Stomach (tissue), 9 donors: ENCODE measurements around the gene KIAA1217. TPM values are rescaled to one million over a fixed set of nuclear protein-coding genes. Genes with fewer than 3 reads are reported as not detected.

ENCODE experiments used
- DNase-seq, 2 donors: peaks; one replicate each; pipeline versions ENCODE4 v3.0.0 to v3.0.0-alpha.2; 2013 to 2019
- H3K27ac ChIP-seq, 5 donors: fragments of 200-600 bp in 4 of 5; sonication (generic) in 4 of 5; one replicate each; pipeline ENCODE4 v1.5.1; 2013 to 2019; ENCODE audit warnings: mild to moderate bottlenecking in 1 of 5, moderate library complexity in 1 of 5
- H3K27me3 ChIP-seq, 3 donors: fragments of 200-600 bp; sonication (generic); one replicate each; pipeline ENCODE4 v1.5.1; 2017 to 2019; ENCODE audit warnings: mixed run types in 1 of 3
- H3K36me3 ChIP-seq, 4 donors: fragments of 200-600 bp; sonication (generic); 1 replicate in 3 of 4; 2 replicates in 1 of 4; pipeline ENCODE4 v1.5.1; 2016 to 2019
- H3K4me1 ChIP-seq, 4 donors: fragments of 200-600 bp; sonication (generic); one replicate each; pipeline ENCODE4 v1.5.1; 2016 to 2019
- H3K4me3 ChIP-seq, 4 donors: fragments of 200-600 bp; sonication (generic) in 3 of 4; one replicate each; pipeline ENCODE4 v1.5.1; 2016 to 2019; ENCODE audit warnings: mild to moderate bottlenecking in 1 of 4
- H3K9me3 ChIP-seq, 4 donors: fragments of 200-600 bp; sonication (generic); one replicate each; pipeline ENCODE4 v1.5.1; 2016 to 2019
- EP300 ChIP-seq: sonication (generic); formaldehyde crosslinking; IDR thresholded peaks from one replicate; pipeline ENCODE4 v1.6.1; 2017; ENCODE audit warnings: antibody characterized with exemption
- POLR2A ChIP-seq, 4 donors: fragments of 450-650 bp; IDR thresholded peaks; one replicate each; pipeline ENCODE4 v1.6.1; 2016; ENCODE audit warnings: antibody characterized with exemption in 4 of 4, control low read depth in 2 of 4, mild to moderate bottlenecking in 1 of 4, moderate library complexity in 1 of 4
- POLR2AphosphoS5 ChIP-seq, 3 donors: sonication (generic); formaldehyde crosslinking; IDR thresholded peaks; one replicate each; pipeline ENCODE4 v1.6.1; 2016; ENCODE audit warnings: antibody characterized with exemption in 3 of 3
- WGBS, 5 donors: extraction: QIAGEN DNeasy Blood & Tissue Kit in 3 of 5; methylation state at CpG; one replicate each; pipeline versions ENCODE4 v1.1.5 to v1.1.7; 2013 to 2018; 5-methylcytosine and 5-hydroxymethylcytosine counted together
- intact Hi-C: fragments of 100-400 bp; cut with DNase I; formaldehyde crosslinking; loops from one replicate; pipeline ENCODE4 v1.15.1; 2023; ENCODE audit warnings: low total_unique reads
- polyA plus RNA-seq, 3 donors: library from polyadenylated mRNA; stranded (reverse); fragments of 200-250 nt; gene quantifications; one replicate each; pipeline ENCODE4 v1.2.3, GENCODE V29; 2013
- small RNA-seq, 4 donors: library from RNA; depleted of rRNA; stranded (forward); fragments of <200 nt; gene quantifications; one replicate each; pipeline ENCODE3, GENCODE V24; 2016
- total RNA-seq, 5 donors: library from RNA; depleted of rRNA; stranded (reverse); fragments of >200 nt; gene quantifications; one replicate each; pipeline versions ENCODE4 v1.1.0 to v1.2.3, GENCODE V29; 2014 to 2016
- TF ChIP-seq, protein P1 (sequence below), 7 experiments: fragments of 450-650 bp in 4 of 7; fragments of 200-600 bp in 3 of 7; sonication (generic) in 3 of 7; IDR thresholded peaks; one replicate each; pipeline ENCODE4 v1.5.1; 2016 to 2019; ENCODE audit warnings: antibody characterized with exemption in 7 of 7, control low read depth in 2 of 7, mild to moderate bottlenecking in 1 of 7
- donor health status: healthy with polysubstance abuse.
- donor health status: Bipolar disorder and iron deficiency.
- donor health status: healthy.

Gene KIAA1217
- total and polyA plus RNA-seq, 8 donors, result 6.2 to 112 (median 24.6) TPM

DNA sequence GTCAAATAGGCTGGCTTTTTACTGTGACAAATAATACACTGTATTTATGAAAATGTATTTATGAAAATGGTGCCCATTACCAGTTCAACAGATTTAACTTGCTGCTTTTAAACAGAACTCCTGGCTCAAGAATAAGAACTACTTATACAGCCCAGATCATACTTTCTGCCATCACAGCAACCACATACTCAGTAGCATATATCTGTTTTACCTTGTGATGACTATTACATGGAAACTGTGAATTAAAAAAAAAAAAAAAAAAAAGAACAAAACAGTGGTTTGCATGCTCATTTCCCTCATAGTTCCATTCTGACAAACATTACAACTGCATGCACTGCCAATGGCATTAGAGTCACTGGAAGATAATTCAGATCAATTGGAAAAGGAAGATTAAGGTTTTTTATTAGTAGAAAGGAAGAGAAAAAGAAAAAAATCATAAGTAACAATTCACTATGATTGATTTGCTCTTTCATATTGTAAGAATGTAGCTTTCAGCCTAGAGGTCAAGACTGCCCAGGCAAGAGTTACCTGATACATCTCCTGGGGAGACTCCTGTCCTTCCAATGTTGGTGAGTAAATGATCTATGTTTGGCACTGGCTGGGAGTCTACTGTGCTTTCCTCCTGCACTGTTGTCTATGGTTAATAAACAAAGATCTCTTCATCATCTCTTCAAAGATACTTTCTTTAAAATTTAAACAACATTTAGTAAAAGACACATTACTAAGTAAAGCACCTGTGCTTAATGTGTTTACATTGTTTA, 381.9 kb downstream of the KIAA1217 start:
- intact Hi-C loops, result no loop called here
- Histone ChIP-seq H3K9me3 (no peaks in the 10 kb centered on the region), H3K27ac (no peak overlapping the region), H3K4me3 (no peak overlapping the region), H3K4me1 (no peaks in the 10 kb centered on the region), H3K36me3 (peaks cover 76 to 100% (median 100%) of the 10 kb centered on the region in 4 donors), H3K27me3 (no peaks in the 10 kb centered on the region)
- TF ChIP-seq EP300, result no peak
- TF ChIP-seq, protein P1, sequence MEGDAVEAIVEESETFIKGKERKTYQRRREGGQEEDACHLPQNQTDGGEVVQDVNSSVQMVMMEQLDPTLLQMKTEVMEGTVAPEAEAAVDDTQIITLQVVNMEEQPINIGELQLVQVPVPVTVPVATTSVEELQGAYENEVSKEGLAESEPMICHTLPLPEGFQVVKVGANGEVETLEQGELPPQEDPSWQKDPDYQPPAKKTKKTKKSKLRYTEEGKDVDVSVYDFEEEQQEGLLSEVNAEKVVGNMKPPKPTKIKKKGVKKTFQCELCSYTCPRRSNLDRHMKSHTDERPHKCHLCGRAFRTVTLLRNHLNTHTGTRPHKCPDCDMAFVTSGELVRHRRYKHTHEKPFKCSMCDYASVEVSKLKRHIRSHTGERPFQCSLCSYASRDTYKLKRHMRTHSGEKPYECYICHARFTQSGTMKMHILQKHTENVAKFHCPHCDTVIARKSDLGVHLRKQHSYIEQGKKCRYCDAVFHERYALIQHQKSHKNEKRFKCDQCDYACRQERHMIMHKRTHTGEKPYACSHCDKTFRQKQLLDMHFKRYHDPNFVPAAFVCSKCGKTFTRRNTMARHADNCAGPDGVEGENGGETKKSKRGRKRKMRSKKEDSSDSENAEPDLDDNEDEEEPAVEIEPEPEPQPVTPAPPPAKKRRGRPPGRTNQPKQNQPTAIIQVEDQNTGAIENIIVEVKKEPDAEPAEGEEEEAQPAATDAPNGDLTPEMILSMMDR (IDR thresholded peaks at IDR 0.05), result no peak
- no peak for TF ChIP-seq POLR2AphosphoS5 (IDR thresholded peaks at IDR 0.05)
- no peak for TF ChIP-seq POLR2A (IDR thresholded peaks at IDR 0.05)
- DNase-seq, result no peak

DNA sequence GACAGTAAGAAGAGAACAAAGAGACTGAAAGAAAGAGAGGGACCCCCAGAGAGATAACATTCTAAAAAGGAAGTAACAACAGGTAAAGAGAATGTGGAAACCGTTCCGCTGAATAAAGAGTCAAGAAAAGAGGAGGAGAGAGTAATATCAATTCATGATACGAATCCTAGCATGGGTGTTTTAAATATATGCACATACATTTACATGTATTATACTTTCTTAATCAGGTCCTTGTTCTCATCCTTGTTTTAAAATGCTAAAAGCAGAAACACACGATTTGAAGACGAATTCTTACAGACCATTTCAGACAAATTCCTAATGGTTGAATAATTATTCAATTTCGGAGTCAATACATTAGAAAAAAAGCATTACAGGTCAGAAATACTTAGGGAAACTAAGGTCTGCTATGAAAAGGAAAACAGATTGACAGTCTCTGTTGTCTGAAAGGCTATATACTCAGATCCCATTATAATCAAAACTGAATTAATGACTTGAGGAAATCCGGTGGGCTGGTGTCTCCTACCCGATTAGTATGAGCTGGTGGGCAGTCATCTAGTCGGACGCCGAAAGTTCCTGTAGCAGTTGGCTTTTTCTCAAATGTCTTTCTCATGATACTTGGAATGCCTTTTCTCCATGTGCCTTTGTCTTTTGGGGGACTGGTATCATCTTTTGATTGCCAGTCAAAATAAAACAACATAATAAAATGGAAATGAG, 387.4 kb downstream of the KIAA1217 start:
- peaks cover 77 to 100% (median 100%) of the 10 kb centered on the region in 4 donors for H3K36me3 ChIP-seq
- WGBS, 5 donors, result 93 to 96% (median 94%) methylated on average over 11 of the region's 11 CpGs
- TF ChIP-seq, protein P1 (IDR thresholded peaks at IDR 0.05), result no peak
- TF ChIP-seq EP300, result no peak
- no peak for TF ChIP-seq POLR2AphosphoS5 (IDR thresholded peaks at IDR 0.05)
- H3K4me3 ChIP-seq, result no peak overlapping the region
- no peaks in the 10 kb centered on the region for H3K4me1 ChIP-seq
- no peaks in the 10 kb centered on the region for H3K9me3 ChIP-seq
- no peaks in the 10 kb centered on the region for H3K27me3 ChIP-seq
- intact Hi-C loops, result no loop called here
- no peak overlapping the region for H3K27ac ChIP-seq
- no peak for DNase-seq

DNA sequence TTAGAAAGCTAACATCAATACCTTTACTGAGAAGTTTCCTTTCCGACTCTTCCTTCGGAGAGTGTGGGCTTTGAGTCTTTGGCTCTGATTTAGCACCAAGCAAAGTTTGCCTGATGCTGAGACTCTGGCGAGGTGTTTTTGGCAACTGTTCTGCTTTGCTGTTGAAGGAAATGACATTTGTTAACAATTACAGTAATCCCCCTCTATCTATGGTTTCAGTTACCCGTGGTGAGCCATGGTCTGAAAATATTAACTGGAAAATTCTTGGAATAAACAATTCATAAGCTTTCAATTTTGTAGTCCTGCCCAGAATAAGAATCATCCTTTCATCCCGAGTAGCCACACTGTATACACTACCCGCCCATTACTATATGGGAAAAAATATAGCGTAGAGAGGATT, 388.5 kb downstream of the KIAA1217 start:
- no peaks in the 10 kb centered on the region for H3K9me3 ChIP-seq
- WGBS, 5 donors, result 81 to 88% (median 83%) methylated on average over 7 of the region's 7 CpGs
- intact Hi-C loops, result no loop called here
- H3K4me3 ChIP-seq, result no peak overlapping the region
- TF ChIP-seq POLR2A (IDR thresholded peaks at IDR 0.05), result no peak
- no peaks in the 10 kb centered on the region for H3K4me1 ChIP-seq
- no peak overlapping the region for H3K27ac ChIP-seq
- H3K27me3 ChIP-seq, result no peaks in the 10 kb centered on the region
- no peak for DNase-seq
- peaks cover 74 to 100% (median 100%) of the 10 kb centered on the region in 4 donors for H3K36me3 ChIP-seq

Small RNAs within 50 kb of the gene (small RNA-seq; reads per million reads assigned to genes)
- 0 reads per million in 4 donors for gene AC063961.1
- gene MIR603, result 0 reads per million in 4 donors
